Left forelimb (tissue), 1 donor: Measurements from ENCODE around the gene TAX1BP3.

Experiments
- DNase-seq: peaks from one replicate; pipeline ENCODE4 v3.0.0-alpha.2; 2018; ENCODE audit warnings: low spot score

Gene TAX1BP3

GRCh38 chr17:3657874-3658783, 10.2 kb downstream of the TAX1BP3 start:
- DNase-seq = no peak

- DNase-seq = no peak
Measured at GRCh38 chr17:3657588-3657869, 10.8 kb downstream of the TAX1BP3 start.

GRCh38 chr17:3656755-3657587, 11.4 kb downstream of the TAX1BP3 start:
- no peak for DNase-seq

GRCh38 chr17:3656353-3656752, 12.0 kb downstream of the TAX1BP3 start:
- no peak for DNase-seq

GRCh38 chr17:3655766-3656165, 12.6 kb downstream of the TAX1BP3 start:
- DNase-seq = no peak

GRCh38 chr17:3647769-3648555, 20.4 kb downstream of the TAX1BP3 start:
- DNase-seq = no peak

- DNase-seq = no peak
Measured at GRCh38 chr17:3647251-3647650, 21.1 kb downstream of the TAX1BP3 start.

- DNase-seq = no peak
Measured at GRCh38 chr17:3645310-3645709, 23.1 kb downstream of the TAX1BP3 start.

GRCh38 chr17:3643889-3644349, 24.5 kb downstream of the TAX1BP3 start:
- DNase-seq = no peak

GRCh38 chr17:3641717-3642486, 26.5 kb downstream of the TAX1BP3 start:
- DNase-seq = no peak

GRCh38 chr17:3641014-3641413, 27.4 kb downstream of the TAX1BP3 start:
- no peak for DNase-seq

- no peak for DNase-seq
Measured at GRCh38 chr17:3639981-3640596, 28.3 kb downstream of the TAX1BP3 start.

- DNase-seq = no peak
Measured at GRCh38 chr17:3636908-3637373, 31.4 kb downstream of the TAX1BP3 start.

- peak; percentile 96 for DNase-seq
Measured at GRCh38 chr17:3636154-3636907, 32.0 kb downstream of the TAX1BP3 start, which contains the start of the genes CTNS and SHPK. Gene CTNS, plus strand, starts transcription at chr17:3636760. Its CDS starts 3,447 bp downstream, at chr17:3640207. Gene SHPK, minus strand, starts transcription at chr17:3636250. Its CDS starts 31 bp downstream, at chr17:3636219.

GRCh38 chr17:3635474-3636153, 32.8 kb downstream of the TAX1BP3 start:
- no peak for DNase-seq

- DNase-seq = no peak
Measured at GRCh38 chr17:3632287-3632686, 36.1 kb downstream of the TAX1BP3 start.

GRCh38 chr17:3630781-3631180, 37.6 kb downstream of the TAX1BP3 start:
- DNase-seq = no peak

- DNase-seq = no peak
Measured at GRCh38 chr17:3627769-3628167, 40.6 kb downstream of the TAX1BP3 start.
